GM18873 (cell line): Measurements from ENCODE around the gene XPO4.
"Not testable (repeated sequence)": the region's sequence is repeated elsewhere in the genome, so short reads cannot be mapped to it uniquely, and the experiment has no call there.

Experiments
- ATAC-seq: cut with Tn5 transposase; IDR thresholded peaks from one replicate; pipeline ENCODE4 v1.9.1; 2021; ENCODE audit warnings: mild to moderate bottlenecking, moderate library complexity, moderate number of reproducible peaks; ENCODE audit not compliant: unreplicated experiment, low FRiP score

The XPO4 gene

GRCh38 chr13:20796791-20797508 lies 105.6 kb downstream of the XPO4 start:
- ATAC-seq: no peak

- ATAC-seq: no peak
Measured at GRCh38 chr13:20789665-20790064, 112.9 kb downstream of the XPO4 start.

- ATAC-seq: no peak
Measured at GRCh38 chr13:20788312-20788711, 114.2 kb downstream of the XPO4 start.

GRCh38 chr13:20787180-20787579 lies 115.4 kb downstream of the XPO4 start:
- no peak for ATAC-seq

- ATAC-seq: peak; percentile 69
Measured at GRCh38 chr13:20782116-20782708, 120.3 kb downstream of the XPO4 start.

GRCh38 chr13:20780317-20780716 lies 122.2 kb downstream of the XPO4 start:
- ATAC-seq: no peak

- no peak for ATAC-seq
Measured at GRCh38 chr13:20779405-20779804, 123.1 kb downstream of the XPO4 start.

GRCh38 chr13:20778311-20778710 lies 124.2 kb downstream of the XPO4 start:
- no peak for ATAC-seq

- no peak for ATAC-seq
Measured at GRCh38 chr13:20776751-20777150, 125.8 kb downstream of the XPO4 start.

GRCh38 chr13:20775961-20776360 lies 126.6 kb downstream of the XPO4 start:
- ATAC-seq: no peak

GRCh38 chr13:20774746-20775145 lies 127.8 kb downstream of the XPO4 start:
- ATAC-seq: no peak

- ATAC-seq: peak; percentile 79
Measured at GRCh38 chr13:20773194-20774080, 129.1 kb downstream of the XPO4 start, which contains the start of gene EEF1AKMT1. EEF1AKMT1 (minus strand) TSS chr13:20773961; CDS start chr13:20757598, 16,363 bp downstream.

- ATAC-seq: no peak
Measured at GRCh38 chr13:20772401-20773131, 130.0 kb downstream of the XPO4 start.

GRCh38 chr13:20769834-20770233 lies 132.7 kb downstream of the XPO4 start:
- no peak for ATAC-seq

- ATAC-seq: no peak
Measured at GRCh38 chr13:20769091-20769490, 133.5 kb downstream of the XPO4 start.

- ATAC-seq: no peak
Measured at GRCh38 chr13:20767309-20767943, 135.1 kb downstream of the XPO4 start.

- ATAC-seq: no peak
Measured at GRCh38 chr13:20760872-20761271, 141.7 kb downstream of the XPO4 start.

GRCh38 chr13:20754009-20754408 lies 148.5 kb downstream of the XPO4 start:
- no peak for ATAC-seq

GRCh38 chr13:20749377-20749776 lies 153.2 kb downstream of the XPO4 start:
- ATAC-seq: no peak

GRCh38 chr13:20743830-20744404 lies 158.6 kb downstream of the XPO4 start:
- ATAC-seq: not testable (repeated sequence)
